HK-2 (cell line): ENCODE results near the gene XCR1.
"Not testable (repeated sequence)": the region's sequence is repeated elsewhere in the genome, so short reads cannot be mapped to it uniquely, and the experiment has no call there.

ENCODE experiments used
- DNase-seq: peaks from one replicate; pipeline ENCODE4 v3.0.0-alpha.2; 2018; ENCODE audit not compliant: unreplicated experiment

Gene XCR1

GRCh38 chr3:46038916-46039315 is 11.6 kb upstream of the XCR1 start:
- no peak for DNase-seq

DNA sequence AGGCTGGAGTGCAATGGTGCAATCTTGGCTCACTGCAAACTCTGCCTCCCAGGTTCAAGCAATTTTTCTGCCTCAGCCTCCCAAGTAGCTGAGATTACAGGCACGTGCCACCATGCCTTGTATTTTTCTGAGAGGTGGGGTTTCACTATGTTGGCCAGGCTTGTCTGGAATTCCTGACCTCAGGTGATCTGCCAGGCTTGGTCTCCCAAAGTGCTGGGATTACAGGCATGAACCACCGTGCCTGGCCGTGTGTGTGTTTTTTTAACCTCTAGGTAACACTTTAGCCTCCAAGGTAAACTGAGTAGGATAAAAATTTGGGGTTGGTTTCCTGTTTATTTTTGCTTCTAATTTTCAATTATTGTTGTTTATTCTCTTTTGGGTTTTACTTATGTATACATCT is 10.8 kb upstream of the XCR1 start:
- DNase-seq: not testable (repeated sequence)

DNA sequence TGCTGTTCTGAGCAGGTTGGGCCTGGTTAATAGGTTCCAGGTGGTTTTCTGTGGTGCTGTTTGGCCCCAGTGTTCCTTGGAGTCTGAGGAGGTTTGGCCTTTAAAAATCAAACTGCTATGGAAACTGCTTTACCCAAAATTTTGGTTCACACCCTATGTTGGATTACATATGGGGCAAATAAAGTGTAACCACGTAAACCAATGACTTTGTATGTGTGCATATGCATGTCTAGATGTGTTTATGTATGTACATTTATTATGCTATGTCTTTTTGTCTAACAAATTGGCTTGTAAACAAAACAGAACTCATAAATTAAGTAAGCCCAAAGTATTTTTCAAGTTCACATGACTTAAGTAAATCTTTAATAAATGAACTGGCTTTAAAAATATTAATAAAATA is 8.9 kb upstream of the XCR1 start:
- no peak for DNase-seq

- no peak for DNase-seq
Measured at GRCh38 chr3:46031747-46032146, 4.5 kb upstream of the XCR1 start.

DNA sequence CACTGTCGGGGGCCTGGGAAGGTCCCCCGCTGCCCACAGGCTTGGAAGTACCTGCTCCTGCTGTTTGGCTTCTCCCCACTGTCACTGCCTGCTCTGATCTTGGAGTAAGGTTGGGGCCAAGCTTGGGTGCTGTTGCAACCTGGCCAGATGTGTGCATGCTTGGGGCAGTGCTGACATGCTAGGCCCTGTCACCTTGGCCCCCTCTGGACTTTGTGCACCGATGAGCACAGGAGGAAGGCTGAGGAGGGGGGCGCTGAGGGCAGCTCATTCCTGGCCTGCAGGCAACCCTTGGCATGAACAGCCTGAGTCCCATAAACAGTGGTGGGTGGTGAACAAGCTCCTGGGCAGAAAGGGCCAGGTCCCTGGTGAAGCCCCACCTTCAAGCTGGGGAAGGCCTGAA is 4.0 kb upstream of the XCR1 start:
- DNase-seq: no peak

DNA sequence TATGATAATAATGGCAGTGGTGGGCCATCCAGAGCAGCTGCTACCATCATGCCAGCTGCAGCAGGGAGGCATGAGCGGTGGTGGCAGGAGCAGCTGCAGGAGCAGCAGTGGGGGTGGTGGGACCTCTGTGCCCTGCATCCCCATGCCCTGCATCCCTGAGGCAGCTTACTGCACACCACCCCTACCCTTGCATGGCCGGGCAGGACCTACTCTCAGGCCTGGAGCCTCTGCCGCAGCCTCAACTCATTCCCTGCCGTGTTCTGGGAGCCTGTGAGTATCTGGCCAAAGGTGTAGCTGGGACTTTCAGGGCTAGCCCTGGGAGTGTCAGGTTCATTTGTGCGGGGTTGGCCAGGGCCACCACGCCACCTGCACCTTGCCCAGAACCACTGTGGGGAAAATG is 3.3 kb upstream of the XCR1 start:
- DNase-seq: no peak

DNA sequence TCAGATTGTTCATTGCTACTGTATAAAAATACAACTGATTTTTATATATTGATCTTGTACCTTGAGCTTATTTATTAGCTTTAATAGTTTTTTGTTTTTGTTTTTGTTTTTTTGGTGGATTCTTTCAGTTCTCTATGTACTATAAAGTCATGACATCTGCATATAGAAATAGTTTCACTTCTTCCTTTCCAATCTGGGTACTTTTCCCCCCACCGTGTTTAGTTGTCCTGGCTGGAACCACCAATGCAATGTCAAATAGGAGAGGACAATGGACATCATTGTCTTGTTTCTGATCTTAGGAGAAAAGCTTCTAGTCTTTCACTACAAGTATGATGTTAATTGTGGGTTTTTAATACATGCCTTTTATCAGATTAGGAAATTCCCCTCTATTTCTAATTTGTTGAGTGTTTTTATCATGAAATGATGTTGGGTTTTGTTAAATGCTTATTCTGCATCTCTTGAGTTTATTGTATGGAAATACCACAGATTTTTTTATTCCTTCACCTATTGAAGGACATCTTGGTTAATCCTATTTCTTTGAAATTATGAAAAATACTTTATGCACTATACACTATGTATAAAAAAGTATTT is 2.8 kb upstream of the XCR1 start:
- no peak for DNase-seq

DNA sequence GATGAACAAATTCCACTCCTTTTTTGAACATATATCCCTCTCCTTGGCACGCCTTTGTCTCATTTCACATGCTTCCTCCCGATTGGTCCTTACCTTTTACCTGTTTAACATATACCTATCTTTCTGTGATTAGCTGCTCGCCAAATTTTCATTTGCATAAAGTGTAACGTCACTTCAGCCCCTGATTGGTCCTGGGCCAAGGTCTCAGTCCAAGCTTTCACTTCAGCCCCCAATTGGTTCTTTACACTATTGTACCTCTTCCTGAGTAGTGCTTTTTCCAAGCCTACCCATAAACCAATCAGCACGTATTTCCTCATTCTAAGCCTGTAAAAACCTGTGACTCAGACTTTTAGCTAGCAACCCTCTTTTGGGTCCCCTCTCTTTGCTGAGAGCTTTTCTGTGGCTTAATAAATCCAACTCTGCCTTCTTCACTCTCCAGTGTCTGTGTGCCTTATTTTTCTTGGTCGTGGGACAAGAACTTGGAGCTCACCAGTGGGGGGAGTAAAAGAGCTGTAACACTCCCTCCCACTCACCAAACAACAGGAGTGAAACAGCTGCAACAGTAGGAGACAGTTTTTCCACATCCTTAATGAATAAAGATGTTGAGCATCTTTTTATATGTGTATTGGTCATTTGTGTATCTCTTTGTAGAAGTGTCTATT is 584 bp upstream of the XCR1 start:
- DNase-seq: no peak

DNA sequence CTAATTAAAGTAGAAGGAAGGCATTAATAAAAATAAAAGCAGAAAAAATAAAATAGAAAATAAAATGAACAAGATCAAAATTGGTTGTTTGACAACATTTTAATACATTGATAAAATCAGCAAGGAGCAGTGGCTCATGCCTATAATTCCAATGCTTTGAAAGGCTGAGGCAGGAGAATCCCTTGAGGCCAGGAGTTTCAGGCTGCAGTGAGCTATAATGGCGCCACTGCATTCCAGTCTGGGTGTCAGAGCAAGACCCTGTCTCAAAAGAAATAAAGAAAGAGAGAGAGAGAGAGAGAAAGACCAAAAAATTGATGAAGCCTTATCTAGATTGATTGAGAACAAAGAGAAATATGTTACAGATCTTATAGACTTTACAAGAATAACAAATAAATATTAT is 2.1 kb downstream of the XCR1 start:
- DNase-seq: no peak

GRCh38 chr3:46024131-46024530 is 3.2 kb downstream of the XCR1 start:
- no peak for DNase-seq

- no peak for DNase-seq
Measured at GRCh38 chr3:46022909-46023785, 4.1 kb downstream of the XCR1 start.

DNA sequence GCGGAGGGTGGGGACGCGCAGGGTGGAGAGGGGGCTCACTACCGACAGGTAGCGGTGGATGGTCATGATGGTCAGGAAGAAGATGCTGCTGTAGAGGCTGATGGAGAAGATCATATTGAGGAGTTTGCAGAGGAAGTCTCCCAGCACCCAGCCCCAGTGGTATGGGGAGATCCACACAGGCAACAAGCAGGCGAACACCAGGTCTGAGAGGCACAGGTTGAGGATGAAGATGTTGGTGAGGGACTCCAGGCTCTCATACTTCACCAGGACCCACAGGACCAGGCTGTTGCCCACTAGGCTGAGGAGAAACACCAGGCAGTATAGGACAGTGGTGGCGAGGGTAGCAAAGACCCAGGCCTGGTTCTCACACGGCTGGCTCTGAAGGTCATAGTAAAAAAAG is 5.8 kb downstream of the XCR1 start:
- no peak for DNase-seq

DNA sequence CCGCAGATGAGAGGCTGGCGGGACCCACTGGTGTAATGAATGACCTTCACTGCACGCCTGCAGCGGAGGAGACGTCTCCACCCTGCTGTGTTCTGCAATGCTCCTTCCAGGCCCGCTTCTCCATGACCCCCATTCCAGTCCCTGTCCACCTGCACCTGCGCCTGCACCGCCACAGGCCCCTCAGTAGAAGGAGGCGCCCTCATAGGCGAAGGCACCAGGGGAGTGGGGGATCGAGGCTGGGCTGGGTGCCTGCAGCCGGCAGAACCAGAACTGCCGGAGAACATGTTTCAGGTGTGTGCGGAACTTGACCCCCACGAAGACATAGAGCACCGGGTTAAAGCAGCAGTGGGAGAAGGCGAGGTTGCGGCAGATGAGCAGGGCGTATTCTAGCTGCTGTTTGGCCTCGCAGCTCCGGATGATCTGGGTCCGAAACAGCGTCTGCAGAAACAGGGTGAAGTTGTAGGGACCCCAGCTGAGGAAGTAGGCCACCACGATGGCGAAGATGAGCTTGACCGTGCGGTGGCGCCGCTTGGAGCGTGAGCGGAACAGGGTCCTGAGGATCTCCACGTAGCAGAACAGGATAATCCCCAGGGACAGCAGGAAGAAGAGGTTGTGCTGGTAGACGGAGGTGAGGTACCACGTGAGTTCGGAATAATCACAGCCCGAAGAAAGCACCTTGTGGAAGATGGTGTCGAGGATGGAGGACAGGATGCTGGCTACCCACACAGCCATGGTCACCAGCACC is 6.3 kb downstream of the XCR1 start:
- DNase-seq: no peak

DNA sequence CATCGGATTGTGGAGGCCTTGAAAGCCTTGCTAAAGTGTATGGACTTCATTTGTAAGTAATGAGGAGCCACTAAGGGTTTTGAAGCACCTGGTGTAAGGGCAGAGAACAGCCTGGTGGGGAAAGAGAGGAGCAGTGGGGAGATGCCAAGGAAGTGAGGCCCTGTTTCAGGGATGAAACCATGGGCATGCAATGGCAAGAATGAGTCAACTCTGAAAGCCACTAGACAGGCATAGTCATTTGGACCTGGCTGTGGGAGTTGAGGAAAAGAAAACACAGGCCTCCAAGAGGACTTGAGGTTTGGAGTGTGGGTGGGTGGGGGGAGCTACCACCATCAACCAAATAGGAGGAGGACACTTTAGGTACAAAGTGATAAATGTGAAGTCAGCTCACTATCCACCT is 7.6 kb downstream of the XCR1 start:
- DNase-seq: no peak

DNA sequence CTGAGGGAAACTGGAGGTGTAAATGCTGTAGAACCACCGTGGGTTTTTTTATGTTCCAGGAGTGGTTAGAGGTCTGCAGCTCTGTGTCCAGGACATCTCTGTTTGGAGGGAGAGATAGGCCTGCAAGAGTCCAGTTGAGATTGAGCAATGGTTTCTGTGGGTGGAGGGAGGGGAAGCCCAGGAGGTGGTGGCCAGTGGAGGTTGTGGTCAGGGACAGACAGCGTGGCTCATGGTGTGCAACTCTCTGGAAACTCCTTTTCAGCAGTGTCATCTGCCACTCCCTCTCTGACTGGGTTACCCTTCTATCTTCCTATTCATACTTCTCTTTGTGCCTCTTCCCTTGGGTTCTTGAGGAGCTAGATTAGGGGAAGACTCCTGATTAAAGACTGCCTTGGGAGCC is 9.6 kb downstream of the XCR1 start:
- DNase-seq: no peak

GRCh38 chr3:46013316-46014094 is 13.8 kb downstream of the XCR1 start:
- no peak for DNase-seq

GRCh38 chr3:46012246-46012645 is 15.0 kb downstream of the XCR1 start:
- DNase-seq: no peak

- no peak for DNase-seq
Measured at GRCh38 chr3:46010519-46011113, 16.7 kb downstream of the XCR1 start.

- DNase-seq: no peak
Measured at GRCh38 chr3:46008058-46008457, 19.2 kb downstream of the XCR1 start.

DNA sequence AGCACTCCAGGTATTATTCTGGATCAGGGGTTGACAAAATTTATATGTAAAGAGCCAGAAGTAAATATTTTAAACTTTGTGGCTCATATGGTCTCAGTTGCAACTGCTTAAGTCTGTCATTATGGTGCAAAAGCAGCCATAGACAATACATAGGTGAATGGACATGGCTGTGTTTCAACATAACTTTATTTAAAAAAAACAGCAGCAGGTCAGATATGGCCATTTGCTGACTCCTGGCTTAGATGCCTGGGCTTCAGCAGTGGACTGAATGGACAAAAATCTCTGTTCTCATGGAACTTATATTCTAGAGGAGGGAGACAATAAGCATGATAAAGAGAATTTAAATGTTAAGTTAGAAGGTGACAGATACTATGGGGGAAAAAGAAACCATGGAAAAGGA is 20.0 kb downstream of the XCR1 start:
- no peak for DNase-seq
